ENCODE measurements around the gene RNF148. TPM values are rescaled to one million over a fixed set of nuclear protein-coding genes. Genes with fewer than 3 reads are reported as not detected.

Gene RNF148
- total and polyA plus RNA-seq, 2 experiments from 2014 or later, result 2.2 TPM; not detected in 1

DNA sequence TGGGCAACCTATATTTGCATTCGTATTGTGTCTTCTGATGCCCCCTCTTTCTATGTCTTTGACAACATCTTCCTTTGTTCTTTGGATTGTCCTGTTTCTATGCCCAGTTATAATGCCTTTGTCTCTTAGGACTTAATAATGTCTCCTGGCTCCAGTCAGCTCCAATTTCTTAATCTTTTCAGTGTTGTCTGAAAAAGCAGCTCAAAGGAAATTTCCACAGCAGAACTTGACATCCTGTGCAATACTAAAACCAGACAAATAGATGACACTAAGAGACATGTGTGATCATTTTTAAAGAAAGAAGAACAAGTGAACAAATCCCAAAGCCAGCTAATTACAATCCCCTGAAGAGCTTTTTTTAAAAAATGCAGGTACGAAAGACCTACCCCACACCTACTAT, 47.7 kb upstream of the RNF148 start (continued):
- TF ChIP-seq ZNF462 (CRISPR knock-in tag; IDR thresholded peaks at IDR 0.05), result no peak

- Mint-ChIP-seq H3K4me1 (peaks cover 65% of the 10 kb centered on the region), H3K27ac (no peak overlapping the region), H3K27me3 (ENCODE audit: insufficient read depth, low read depth, poor library complexity) (peaks cover 4% of the 10 kb centered on the region), H3K36me3 (ENCODE audit: low read depth) (no peaks in the 10 kb centered on the region), H3K4me3 (no peak overlapping the region), H3K9me3 (no peaks in the 10 kb centered on the region)
- peaks cover 71% of the 10 kb centered on the region for H3K4me1 ChIP-seq (ENCODE audit: insufficient read depth)
- H3K9me2 ChIP-seq (ENCODE audit: insufficient read depth), result no peaks in the 10 kb centered on the region
- TF ChIP-seq, protein P1, sequence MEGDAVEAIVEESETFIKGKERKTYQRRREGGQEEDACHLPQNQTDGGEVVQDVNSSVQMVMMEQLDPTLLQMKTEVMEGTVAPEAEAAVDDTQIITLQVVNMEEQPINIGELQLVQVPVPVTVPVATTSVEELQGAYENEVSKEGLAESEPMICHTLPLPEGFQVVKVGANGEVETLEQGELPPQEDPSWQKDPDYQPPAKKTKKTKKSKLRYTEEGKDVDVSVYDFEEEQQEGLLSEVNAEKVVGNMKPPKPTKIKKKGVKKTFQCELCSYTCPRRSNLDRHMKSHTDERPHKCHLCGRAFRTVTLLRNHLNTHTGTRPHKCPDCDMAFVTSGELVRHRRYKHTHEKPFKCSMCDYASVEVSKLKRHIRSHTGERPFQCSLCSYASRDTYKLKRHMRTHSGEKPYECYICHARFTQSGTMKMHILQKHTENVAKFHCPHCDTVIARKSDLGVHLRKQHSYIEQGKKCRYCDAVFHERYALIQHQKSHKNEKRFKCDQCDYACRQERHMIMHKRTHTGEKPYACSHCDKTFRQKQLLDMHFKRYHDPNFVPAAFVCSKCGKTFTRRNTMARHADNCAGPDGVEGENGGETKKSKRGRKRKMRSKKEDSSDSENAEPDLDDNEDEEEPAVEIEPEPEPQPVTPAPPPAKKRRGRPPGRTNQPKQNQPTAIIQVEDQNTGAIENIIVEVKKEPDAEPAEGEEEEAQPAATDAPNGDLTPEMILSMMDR (conservative IDR thresholded peaks at IDR 0.05; ENCODE audit: low read depth in 2 of 2), result no peak
- TF ChIP-seq ZNF462 (CRISPR knock-in tag; IDR thresholded peaks at IDR 0.05), result no peak
- TF ChIP-seq CREB1 (CRISPR knock-in tag; IDR thresholded peaks at IDR 0.05; ENCODE audit: low read depth), result no peak
- no peak for TF ChIP-seq ZNF331 (CRISPR knock-in tag; IDR thresholded peaks at IDR 0.05; ENCODE audit: low read depth)
- TF ChIP-seq POLR2AphosphoS5 (IDR thresholded peaks at IDR 0.05; ENCODE audit: low read depth), result no peak
- no peak for TF ChIP-seq NANOG (IDR thresholded peaks at IDR 0.05; ENCODE audit: borderline replicate concordance)
- H3K79me2 ChIP-seq (replicated peaks; ENCODE audit: insufficient read depth), result no peaks in the 10 kb centered on the region; the same call in 1 of the 2 replicates
- no peak for ATAC-seq
- no peaks in the 10 kb centered on the region; the same call in 1 of the 2 replicates for H3F3A ChIP-seq (replicated peaks; ENCODE audit: low read depth)
- H2AFZ ChIP-seq, result no peak overlapping the region
- no peak overlapping the region for H3K27ac ChIP-seq (ENCODE audit: low read depth)
- H3K4me2 ChIP-seq, result no peak overlapping the region
- no peak overlapping the region for H3K4me3 ChIP-seq
- DNase-seq (ENCODE audit: low spot score), result no peak
- no peaks in the 10 kb centered on the region for H4K20me1 ChIP-seq (replicated peaks; ENCODE audit: insufficient read depth)
- no peaks in the 10 kb centered on the region for H3K36me3 ChIP-seq (ENCODE audit: insufficient read depth)
- H3K27me3 ChIP-seq (ENCODE audit: insufficient read depth), result no peaks in the 10 kb centered on the region
Measured at GRCh38 chr7:122748195-122748594, 45.5 kb upstream of the RNF148 start.
